Measurements from ENCODE around the gene SLC36A2.

Gene SLC36A2

DNA sequence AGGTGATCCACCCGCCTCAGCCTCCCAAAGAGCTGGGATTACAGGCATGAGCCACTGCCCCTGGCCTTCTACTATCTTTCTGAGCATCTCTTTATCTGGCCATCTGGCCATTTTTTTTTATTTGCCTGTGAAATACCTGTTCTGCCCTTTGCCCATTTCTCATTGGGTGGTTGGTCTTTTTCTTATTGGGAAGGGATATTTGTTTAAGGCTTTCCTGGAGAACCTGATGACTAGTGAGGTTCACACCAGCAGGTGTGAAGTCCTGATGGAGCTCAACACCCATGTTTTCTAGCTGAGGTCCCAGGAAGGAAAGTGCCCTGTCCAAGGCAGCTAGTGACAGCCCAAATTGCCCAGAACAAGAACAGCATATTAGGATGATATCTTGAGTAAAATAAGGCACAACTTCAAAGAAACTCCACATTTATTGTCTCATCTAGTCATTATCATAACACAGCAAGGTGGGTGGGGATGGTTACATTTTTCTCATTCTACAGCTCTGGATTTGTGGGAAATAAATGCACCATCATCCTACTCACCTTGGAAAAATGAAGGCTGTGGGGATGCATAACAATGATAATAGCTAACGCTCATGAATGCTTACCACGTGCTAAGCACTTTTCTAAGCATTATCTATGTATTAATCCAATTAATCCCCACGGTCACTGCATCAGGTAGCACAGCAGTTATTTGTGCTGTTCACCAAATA lies 64.1 kb downstream of the SLC36A2 start:
- H3K36me3 ChIP-seq = no peaks in the 10 kb centered on the region
- no peaks in the 10 kb centered on the region for H3K9me3 ChIP-seq (ENCODE audit: severe bottlenecking)
- DNase-seq = no peak
- no peak overlapping the region for H3K4me3 ChIP-seq (ENCODE audit: low read depth, low read length)
- TF ChIP-seq, protein P1, sequence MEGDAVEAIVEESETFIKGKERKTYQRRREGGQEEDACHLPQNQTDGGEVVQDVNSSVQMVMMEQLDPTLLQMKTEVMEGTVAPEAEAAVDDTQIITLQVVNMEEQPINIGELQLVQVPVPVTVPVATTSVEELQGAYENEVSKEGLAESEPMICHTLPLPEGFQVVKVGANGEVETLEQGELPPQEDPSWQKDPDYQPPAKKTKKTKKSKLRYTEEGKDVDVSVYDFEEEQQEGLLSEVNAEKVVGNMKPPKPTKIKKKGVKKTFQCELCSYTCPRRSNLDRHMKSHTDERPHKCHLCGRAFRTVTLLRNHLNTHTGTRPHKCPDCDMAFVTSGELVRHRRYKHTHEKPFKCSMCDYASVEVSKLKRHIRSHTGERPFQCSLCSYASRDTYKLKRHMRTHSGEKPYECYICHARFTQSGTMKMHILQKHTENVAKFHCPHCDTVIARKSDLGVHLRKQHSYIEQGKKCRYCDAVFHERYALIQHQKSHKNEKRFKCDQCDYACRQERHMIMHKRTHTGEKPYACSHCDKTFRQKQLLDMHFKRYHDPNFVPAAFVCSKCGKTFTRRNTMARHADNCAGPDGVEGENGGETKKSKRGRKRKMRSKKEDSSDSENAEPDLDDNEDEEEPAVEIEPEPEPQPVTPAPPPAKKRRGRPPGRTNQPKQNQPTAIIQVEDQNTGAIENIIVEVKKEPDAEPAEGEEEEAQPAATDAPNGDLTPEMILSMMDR (IDR thresholded peaks at IDR 0.05; ENCODE audit: low read depth, low read length) = no peak
- no peaks in the 10 kb centered on the region for H3K27me3 ChIP-seq (ENCODE audit: insufficient read depth, low read depth, severe bottlenecking)
- no peak overlapping the region for H3K27ac ChIP-seq

GRCh38 chr5:151281001-151281639 lies 66.2 kb downstream of the SLC36A2 start:
- H3K27ac ChIP-seq = no peak overlapping the region
- TF ChIP-seq, protein P1 (IDR thresholded peaks at IDR 0.05; ENCODE audit: low read depth, low read length) = no peak
- no peaks in the 10 kb centered on the region for H3K27me3 ChIP-seq (ENCODE audit: insufficient read depth, low read depth, severe bottlenecking)
- DNase-seq = no peak
- H3K36me3 ChIP-seq = no peaks in the 10 kb centered on the region
- no peak overlapping the region for H3K4me3 ChIP-seq (ENCODE audit: low read depth, low read length)
- H3K9me3 ChIP-seq (ENCODE audit: severe bottlenecking) = no peaks in the 10 kb centered on the region

DNA sequence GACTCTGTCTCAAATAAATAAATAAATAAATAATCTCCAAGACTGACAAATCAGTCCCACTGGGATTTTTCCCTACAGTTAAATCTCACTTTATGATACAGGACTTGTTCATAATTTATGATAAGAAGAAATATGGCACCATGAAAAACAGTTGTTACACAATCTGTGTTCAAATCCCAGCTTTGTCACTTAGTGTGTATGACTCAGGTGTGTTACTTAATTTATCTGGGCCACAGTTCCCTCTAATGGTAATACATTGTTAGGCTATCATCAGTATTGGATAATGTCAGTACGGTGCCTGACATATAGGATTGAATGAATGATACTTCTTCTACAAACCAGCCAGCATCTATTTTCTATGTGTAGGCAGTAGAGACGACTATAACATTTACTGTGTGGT lies 66.9 kb downstream of the SLC36A2 start:
- H3K27ac ChIP-seq = no peak overlapping the region
- H3K9me3 ChIP-seq (ENCODE audit: severe bottlenecking) = no peaks in the 10 kb centered on the region
- H3K36me3 ChIP-seq = no peaks in the 10 kb centered on the region
- H3K27me3 ChIP-seq (ENCODE audit: insufficient read depth, low read depth, severe bottlenecking) = no peaks in the 10 kb centered on the region
- DNase-seq = no peak
- no peak overlapping the region for H3K4me3 ChIP-seq (ENCODE audit: low read depth, low read length)
- TF ChIP-seq, protein P1 (IDR thresholded peaks at IDR 0.05; ENCODE audit: low read depth, low read length) = no peak

DNA sequence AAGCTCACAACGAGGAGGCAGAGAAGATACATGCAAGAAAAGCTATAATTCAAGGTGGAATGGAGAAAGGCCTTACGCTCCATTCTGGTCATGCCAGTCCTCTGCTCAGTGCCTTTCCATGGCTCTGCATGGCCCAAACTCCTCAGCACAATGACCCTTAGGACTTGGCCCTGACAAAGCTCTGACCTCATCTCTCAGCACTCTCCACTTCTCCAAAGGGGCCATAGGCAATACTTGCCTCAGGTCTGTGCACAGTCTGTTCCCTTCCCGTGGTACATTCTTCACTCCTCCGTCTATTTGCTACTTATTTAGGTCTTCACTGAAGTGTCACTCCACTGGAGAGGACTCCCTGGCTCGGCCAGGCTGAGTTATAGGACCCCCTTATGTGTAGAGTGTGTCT lies 68.5 kb downstream of the SLC36A2 start:
- Histone ChIP-seq H3K4me3 (ENCODE audit: low read depth, low read length) (no peak overlapping the region), H3K9me3 (ENCODE audit: severe bottlenecking) (no peaks in the 10 kb centered on the region), H3K27me3 (ENCODE audit: insufficient read depth, low read depth, severe bottlenecking) (no peaks in the 10 kb centered on the region), H3K27ac (no peak overlapping the region), H3K36me3 (no peaks in the 10 kb centered on the region)
- no peak for DNase-seq
- TF ChIP-seq, protein P1 (IDR thresholded peaks at IDR 0.05; ENCODE audit: low read depth, low read length) = no peak

DNA sequence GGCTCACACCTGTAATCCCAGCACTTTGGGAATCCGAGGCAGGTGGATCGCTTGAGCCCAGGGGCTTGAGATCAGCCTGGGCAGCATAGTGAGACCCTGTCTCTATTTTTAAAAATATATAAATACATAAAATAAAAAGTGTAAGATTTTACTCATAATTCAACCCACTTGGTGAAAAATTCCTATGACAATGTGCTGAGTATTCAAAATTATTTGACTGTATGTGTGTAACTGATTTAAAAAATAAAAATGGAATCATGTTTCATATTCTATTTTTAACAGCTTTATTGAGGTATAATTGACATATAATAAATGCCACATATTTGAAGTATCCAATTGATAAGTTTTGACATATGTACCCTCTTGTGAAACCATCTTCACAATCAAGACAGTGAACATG lies 71.6 kb downstream of the SLC36A2 start:
- Histone ChIP-seq H3K9me3 (ENCODE audit: severe bottlenecking) (no peaks in the 10 kb centered on the region), H3K4me3 (ENCODE audit: low read depth, low read length) (no peak overlapping the region), H3K27ac (no peak overlapping the region), H3K27me3 (ENCODE audit: insufficient read depth, low read depth, severe bottlenecking) (no peaks in the 10 kb centered on the region), H3K36me3 (no peaks in the 10 kb centered on the region)
- TF ChIP-seq, protein P1 (IDR thresholded peaks at IDR 0.05; ENCODE audit: low read depth, low read length) = no peak
- DNase-seq = no peak

Data from WERI-Rb-1 (cell line).